Stimulated activated memory B cell treated with anti-CD40 and anti-IgM and Interleukin-4, amounts not matched to agents 10 μg/mL and 1 μg/mL and 100 μg/mL, for 72 hours (primary cell): ENCODE results near the gene FAM131B.
A peak's percentile ranks its signal among the peaks of the same experiment; 100 is the strongest.

Experiments
- ATAC-seq: fragments of 150-1000 bp; cut with Tn5 transposase; 2 replicates; pipeline ENCODE4 v1.10.0; 2021
- H3K27ac Mint-ChIP-seq: one replicate; pipeline ENCODE4 v1.8.0; 2022; ENCODE audit warnings: mild to moderate bottlenecking, mixed read lengths
- H3K27me3 Mint-ChIP-seq: one replicate; pipeline ENCODE4 v1.8.0; 2022; ENCODE audit warnings: mixed read lengths
- H3K36me3 Mint-ChIP-seq: one replicate; pipeline ENCODE4 v1.8.0; 2022; ENCODE audit warnings: mixed read lengths
- H3K4me1 Mint-ChIP-seq: one replicate; pipeline ENCODE4 v1.8.0; 2022; ENCODE audit warnings: mixed read lengths
- H3K4me3 Mint-ChIP-seq: one replicate; pipeline ENCODE4 v1.8.0; 2022; ENCODE audit warnings: mild to moderate bottlenecking, moderate library complexity, mixed read lengths
- H3K9me3 Mint-ChIP-seq: one replicate; pipeline ENCODE4 v1.8.0; 2022; ENCODE audit warnings: mixed read lengths

FAM131B gene

DNA sequence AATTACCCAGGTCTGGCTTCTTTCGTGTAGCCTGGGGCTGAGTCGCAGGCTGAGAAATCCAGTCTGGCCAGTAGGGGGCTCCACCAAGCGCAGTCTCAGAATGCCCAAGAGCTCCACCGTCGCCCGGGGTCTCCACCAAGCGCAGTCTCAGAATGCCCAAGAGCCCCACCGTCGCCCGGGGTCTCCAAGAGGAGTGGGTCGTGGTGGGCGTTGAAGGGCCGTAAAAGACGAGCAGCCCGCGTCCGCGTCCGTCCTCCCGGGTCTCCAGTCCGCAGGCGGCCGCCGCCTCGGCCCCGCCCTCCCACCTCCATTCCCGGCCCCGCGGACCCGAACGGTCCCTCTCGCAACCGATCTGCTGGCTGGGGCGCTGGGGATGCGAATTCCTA, 17.7 kb upstream of the FAM131B start:
- H3K9me3 Mint-ChIP-seq: no peaks in the 10 kb centered on the region
- H3K4me1 Mint-ChIP-seq: peaks cover 51% of the 10 kb centered on the region
- H3K27ac Mint-ChIP-seq: peak overlapping the region; percentile 83
- peak; percentile 80 for ATAC-seq
- H3K4me3 Mint-ChIP-seq: peak overlapping the region; percentile 88
- H3K36me3 Mint-ChIP-seq: no peaks in the 10 kb centered on the region
- H3K27me3 Mint-ChIP-seq: no peaks in the 10 kb centered on the region

- no peaks in the 10 kb centered on the region for H3K9me3 Mint-ChIP-seq
- H3K4me3 Mint-ChIP-seq: peak overlapping the region; percentile 88
- H3K27ac Mint-ChIP-seq: peak overlapping the region; percentile 83
- H3K27me3 Mint-ChIP-seq: no peaks in the 10 kb centered on the region
- ATAC-seq: no peak
- H3K36me3 Mint-ChIP-seq: no peaks in the 10 kb centered on the region
- H3K4me1 Mint-ChIP-seq: peaks cover 56% of the 10 kb centered on the region
Measured at GRCh38 chr7:143379611-143380259, 17.2 kb upstream of the FAM131B start.

- no peaks in the 10 kb centered on the region for H3K36me3 Mint-ChIP-seq
- H3K27ac Mint-ChIP-seq: no peak overlapping the region
- H3K4me3 Mint-ChIP-seq: no peak overlapping the region
- no peak for ATAC-seq
- H3K9me3 Mint-ChIP-seq: no peaks in the 10 kb centered on the region
- H3K27me3 Mint-ChIP-seq: no peaks in the 10 kb centered on the region
- peaks cover 60% of the 10 kb centered on the region for H3K4me1 Mint-ChIP-seq
Measured at GRCh38 chr7:143376396-143376795, 13.9 kb upstream of the FAM131B start.

GRCh38 chr7:143375298-143376034, 13.0 kb upstream of the FAM131B start:
- Mint-ChIP-seq H3K4me3 (no peak overlapping the region), H3K4me1 (peaks cover 60% of the 10 kb centered on the region), H3K27me3 (no peaks in the 10 kb centered on the region), H3K36me3 (no peaks in the 10 kb centered on the region), H3K27ac (peak overlapping the region; percentile 56), H3K9me3 (no peaks in the 10 kb centered on the region)
- ATAC-seq: peak; percentile 61

GRCh38 chr7:143374561-143374960, 12.0 kb upstream of the FAM131B start:
- H3K4me1 Mint-ChIP-seq: peaks cover 54% of the 10 kb centered on the region
- peak overlapping the region; percentile 56 for H3K27ac Mint-ChIP-seq
- no peaks in the 10 kb centered on the region for H3K9me3 Mint-ChIP-seq
- no peaks in the 10 kb centered on the region for H3K27me3 Mint-ChIP-seq
- no peak overlapping the region for H3K4me3 Mint-ChIP-seq
- no peak for ATAC-seq
- no peaks in the 10 kb centered on the region for H3K36me3 Mint-ChIP-seq

DNA sequence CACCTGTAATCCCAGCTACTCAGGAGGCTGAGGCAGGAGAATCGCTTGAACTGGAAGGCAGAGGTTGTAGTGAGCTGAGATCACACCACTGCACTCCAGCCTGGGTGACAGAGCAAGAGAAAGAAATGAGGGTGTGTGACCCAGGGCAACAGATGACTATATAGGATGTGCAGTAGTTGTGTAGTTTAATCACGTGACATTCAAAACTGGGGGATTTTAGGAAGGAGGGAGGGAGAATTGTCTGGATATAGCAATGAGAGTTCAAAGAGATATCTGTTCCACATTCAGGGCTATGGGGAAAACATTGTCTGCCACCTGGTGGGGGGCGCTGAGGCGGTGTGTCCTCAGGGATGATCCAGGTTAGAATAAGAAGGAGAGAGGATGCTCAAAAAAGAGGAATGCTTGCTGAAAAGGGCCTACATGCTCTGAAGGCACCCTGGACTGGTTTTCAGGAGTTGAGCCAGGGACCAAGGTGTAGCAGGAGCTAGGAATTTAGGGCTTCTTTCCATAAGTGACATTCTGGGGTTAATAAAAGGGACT, 10.8 kb upstream of the FAM131B start:
- Mint-ChIP-seq H3K27ac (no peak overlapping the region), H3K9me3 (no peaks in the 10 kb centered on the region), H3K36me3 (no peaks in the 10 kb centered on the region), H3K27me3 (no peaks in the 10 kb centered on the region), H3K4me1 (peaks cover 42% of the 10 kb centered on the region), H3K4me3 (no peak overlapping the region)
- no peak for ATAC-seq

DNA sequence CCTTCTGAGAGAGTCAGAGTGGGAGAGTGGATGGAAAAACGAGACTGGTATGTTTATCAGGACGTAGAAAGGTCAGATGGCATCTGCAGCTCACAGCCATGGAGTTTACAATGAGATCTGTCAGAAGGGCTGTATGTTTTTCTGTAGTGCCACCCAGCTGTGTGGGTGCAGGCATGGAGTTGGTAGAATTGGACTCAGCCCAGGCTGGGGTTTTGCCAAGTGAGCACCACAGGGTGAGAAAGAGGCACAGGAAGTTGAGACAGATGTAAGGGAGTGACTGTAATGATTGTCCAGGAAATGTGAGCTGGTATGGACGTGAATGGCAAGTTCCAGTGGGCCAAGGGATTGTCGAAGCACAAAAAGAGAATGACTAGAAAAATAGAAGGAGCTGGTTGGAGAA, 9.6 kb upstream of the FAM131B start:
- Mint-ChIP-seq H3K27ac (peak overlapping the region; percentile 11), H3K4me3 (no peak overlapping the region), H3K27me3 (peaks cover 6% of the 10 kb centered on the region), H3K4me1 (peaks cover 37% of the 10 kb centered on the region), H3K36me3 (no peaks in the 10 kb centered on the region), H3K9me3 (no peaks in the 10 kb centered on the region)
- ATAC-seq: no peak

GRCh38 chr7:143369678-143370651, 7.5 kb upstream of the FAM131B start:
- Mint-ChIP-seq H3K9me3 (no peaks in the 10 kb centered on the region), H3K4me3 (no peak overlapping the region), H3K36me3 (no peaks in the 10 kb centered on the region), H3K27me3 (peaks cover 15% of the 10 kb centered on the region), H3K27ac (no peak overlapping the region), H3K4me1 (peaks cover 20% of the 10 kb centered on the region)
- ATAC-seq: no peak

GRCh38 chr7:143368387-143368786, 5.9 kb upstream of the FAM131B start:
- H3K4me3 Mint-ChIP-seq: no peak overlapping the region
- no peak for ATAC-seq
- no peaks in the 10 kb centered on the region for H3K36me3 Mint-ChIP-seq
- peaks cover 11% of the 10 kb centered on the region for H3K4me1 Mint-ChIP-seq
- peaks cover 30% of the 10 kb centered on the region for H3K27me3 Mint-ChIP-seq
- no peaks in the 10 kb centered on the region for H3K9me3 Mint-ChIP-seq
- no peak overlapping the region for H3K27ac Mint-ChIP-seq

- Mint-ChIP-seq H3K4me1 (peaks cover 15% of the 10 kb centered on the region), H3K9me3 (no peaks in the 10 kb centered on the region), H3K27ac (no peak overlapping the region), H3K4me3 (no peak overlapping the region), H3K36me3 (no peaks in the 10 kb centered on the region), H3K27me3 (peaks cover 35% of the 10 kb centered on the region)
- ATAC-seq: no peak
Measured at GRCh38 chr7:143367972-143368371, 5.5 kb upstream of the FAM131B start.

GRCh38 chr7:143363016-143363937, 764 bp upstream of the FAM131B start:
- Mint-ChIP-seq H3K27me3 (peaks cover 59% of the 10 kb centered on the region), H3K27ac (no peak overlapping the region)
- ATAC-seq: no peak

DNA sequence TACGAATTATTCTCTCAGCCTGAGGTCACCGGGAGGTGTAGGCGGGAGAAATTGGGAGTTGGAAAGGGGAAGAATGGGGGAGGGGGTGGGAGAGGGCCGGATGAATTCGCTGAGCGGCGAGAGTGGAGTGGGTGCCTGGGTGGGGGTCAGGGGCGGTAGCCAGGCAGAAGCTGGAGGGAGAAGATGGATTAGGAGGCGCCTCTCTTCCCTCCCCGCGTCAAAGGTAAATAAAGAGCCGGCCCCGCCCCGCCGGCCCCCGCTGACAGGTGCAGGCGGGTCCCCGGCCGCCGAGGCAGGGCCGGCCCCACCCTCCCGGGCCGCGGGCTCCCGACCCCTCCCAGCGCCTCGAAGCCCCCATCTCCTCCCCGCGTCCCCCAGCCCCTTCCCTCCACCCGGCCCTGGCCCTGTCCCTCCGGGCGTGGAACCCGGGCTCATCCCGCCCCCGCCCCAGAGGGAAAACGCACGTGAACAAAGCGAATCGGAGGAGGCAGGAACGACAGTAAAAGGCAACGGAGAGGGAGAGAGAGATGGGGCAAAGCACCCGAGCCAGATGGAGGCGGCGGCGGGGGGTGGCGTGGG, 872 bp downstream of the FAM131B start:
- peak; percentile 51 for ATAC-seq
- Mint-ChIP-seq H3K4me1 (peaks cover 23% of the 10 kb centered on the region), H3K4me3 (peak overlapping the region; percentile 86), H3K27me3 (peaks cover 49% of the 10 kb centered on the region), H3K27ac (no peak overlapping the region), H3K36me3 (no peaks in the 10 kb centered on the region), H3K9me3 (no peaks in the 10 kb centered on the region)

More at GRCh38 chr7:143363016-143363937, 764 bp upstream of the FAM131B start:
- Mint-ChIP-seq H3K4me1 (peaks cover 23% of the 10 kb centered on the region), H3K9me3 (no peaks in the 10 kb centered on the region), H3K4me3 (no peak overlapping the region), H3K36me3 (no peaks in the 10 kb centered on the region)

- Mint-ChIP-seq H3K27ac (peak overlapping the region; percentile 0), H3K9me3 (no peaks in the 10 kb centered on the region), H3K36me3 (no peaks in the 10 kb centered on the region), H3K4me3 (peak overlapping the region; percentile 69), H3K27me3 (peaks cover 49% of the 10 kb centered on the region), H3K4me1 (peaks cover 23% of the 10 kb centered on the region)
- ATAC-seq: no peak
Measured at GRCh38 chr7:143360788-143361551, 1.5 kb downstream of the FAM131B start.
